ENCODE results near the gene SLC19A1.
A peak's percentile ranks its signal among the peaks of the same experiment; 100 is the strongest.

The SLC19A1 gene

GRCh38 chr21:45513741-45514310 lies 28.4 kb downstream of the SLC19A1 start:
- TF ChIP-seq, protein P1, sequence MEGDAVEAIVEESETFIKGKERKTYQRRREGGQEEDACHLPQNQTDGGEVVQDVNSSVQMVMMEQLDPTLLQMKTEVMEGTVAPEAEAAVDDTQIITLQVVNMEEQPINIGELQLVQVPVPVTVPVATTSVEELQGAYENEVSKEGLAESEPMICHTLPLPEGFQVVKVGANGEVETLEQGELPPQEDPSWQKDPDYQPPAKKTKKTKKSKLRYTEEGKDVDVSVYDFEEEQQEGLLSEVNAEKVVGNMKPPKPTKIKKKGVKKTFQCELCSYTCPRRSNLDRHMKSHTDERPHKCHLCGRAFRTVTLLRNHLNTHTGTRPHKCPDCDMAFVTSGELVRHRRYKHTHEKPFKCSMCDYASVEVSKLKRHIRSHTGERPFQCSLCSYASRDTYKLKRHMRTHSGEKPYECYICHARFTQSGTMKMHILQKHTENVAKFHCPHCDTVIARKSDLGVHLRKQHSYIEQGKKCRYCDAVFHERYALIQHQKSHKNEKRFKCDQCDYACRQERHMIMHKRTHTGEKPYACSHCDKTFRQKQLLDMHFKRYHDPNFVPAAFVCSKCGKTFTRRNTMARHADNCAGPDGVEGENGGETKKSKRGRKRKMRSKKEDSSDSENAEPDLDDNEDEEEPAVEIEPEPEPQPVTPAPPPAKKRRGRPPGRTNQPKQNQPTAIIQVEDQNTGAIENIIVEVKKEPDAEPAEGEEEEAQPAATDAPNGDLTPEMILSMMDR (IDR thresholded peaks at IDR 0.05; ENCODE audit: low read depth, low read length) = no peak
- Histone ChIP-seq H3K9me3 (no peaks in the 10 kb centered on the region), H3K36me3 (peaks cover 47% of the 10 kb centered on the region), H3K4me1 (no peaks in the 10 kb centered on the region), H3K27me3 (peaks cover 3% of the 10 kb centered on the region), H3K4me3 (ENCODE audit: low read depth, low read length) (no peak overlapping the region)
- DNase-seq = no peak

DNA sequence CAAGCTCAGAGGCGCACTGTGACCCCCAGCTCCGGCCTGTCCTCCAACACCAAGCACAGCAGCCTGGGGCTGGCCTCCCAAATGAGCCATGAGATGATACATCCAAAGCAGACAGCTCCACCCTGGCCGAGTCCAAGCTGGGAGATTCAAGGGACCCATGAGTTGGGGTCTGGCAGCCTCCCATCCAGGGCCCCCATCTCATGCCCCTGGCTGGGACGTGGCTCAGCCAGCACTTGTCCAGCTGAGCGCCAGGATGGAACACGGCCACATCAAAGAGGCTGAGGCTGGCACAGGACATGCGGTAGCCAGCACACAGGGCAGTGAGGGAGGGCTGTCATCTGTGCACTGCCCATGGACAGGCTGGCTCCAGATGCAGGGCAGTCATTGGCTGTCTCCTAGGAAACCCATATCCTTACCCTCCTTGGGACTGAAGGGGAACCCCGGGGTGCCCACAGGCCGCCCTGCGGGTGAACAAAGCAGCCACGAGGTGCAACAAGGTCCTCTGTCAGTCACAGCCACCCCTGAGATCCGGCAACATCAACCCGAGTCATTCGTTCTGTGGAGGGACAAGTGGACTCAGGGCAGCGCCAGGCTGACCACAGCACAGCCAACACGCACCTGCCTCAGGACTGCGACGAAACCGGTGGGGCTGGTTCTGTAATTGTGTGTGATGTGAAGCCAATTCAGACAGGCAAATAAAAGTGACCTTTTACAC lies 29.1 kb downstream of the SLC19A1 start:
- H3K4me3 ChIP-seq (ENCODE audit: low read depth, low read length) = no peak overlapping the region
- peak; percentile 4 for DNase-seq
- H3K9me3 ChIP-seq = no peaks in the 10 kb centered on the region
- TF ChIP-seq, protein P1 (IDR thresholded peaks at IDR 0.05; ENCODE audit: low read depth, low read length) = no peak
- H3K27me3 ChIP-seq = peaks cover 7% of the 10 kb centered on the region
- H3K4me1 ChIP-seq = no peaks in the 10 kb centered on the region
- peaks cover 41% of the 10 kb centered on the region for H3K36me3 ChIP-seq

DNA sequence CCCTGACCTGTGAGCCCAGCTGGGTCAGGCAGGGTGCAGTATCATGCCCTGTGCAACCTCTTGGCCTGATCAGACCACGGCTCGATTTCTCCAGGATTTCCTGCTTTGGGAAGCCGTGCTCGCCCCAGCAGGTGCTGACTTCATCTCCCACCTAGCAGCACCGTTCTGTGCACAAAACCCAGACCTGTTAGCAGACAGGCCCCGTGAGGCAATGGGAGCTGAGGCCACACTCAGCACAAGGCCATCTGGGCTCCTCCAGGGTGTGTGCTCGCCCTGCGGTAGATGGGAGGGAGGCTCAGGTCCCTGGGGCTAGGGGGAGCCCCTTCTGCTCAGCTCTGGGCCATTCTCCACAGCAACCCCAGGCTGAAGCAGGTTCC lies 29.6 kb downstream of the SLC19A1 start:
- DNase-seq = peak; percentile 4
- Histone ChIP-seq H3K9me3 (no peaks in the 10 kb centered on the region), H3K4me1 (no peaks in the 10 kb centered on the region), H3K27me3 (peaks cover 7% of the 10 kb centered on the region), H3K4me3 (ENCODE audit: low read depth, low read length) (no peak overlapping the region), H3K36me3 (peaks cover 37% of the 10 kb centered on the region)
- TF ChIP-seq, protein P1 (IDR thresholded peaks at IDR 0.05; ENCODE audit: low read depth, low read length) = no peak

DNA sequence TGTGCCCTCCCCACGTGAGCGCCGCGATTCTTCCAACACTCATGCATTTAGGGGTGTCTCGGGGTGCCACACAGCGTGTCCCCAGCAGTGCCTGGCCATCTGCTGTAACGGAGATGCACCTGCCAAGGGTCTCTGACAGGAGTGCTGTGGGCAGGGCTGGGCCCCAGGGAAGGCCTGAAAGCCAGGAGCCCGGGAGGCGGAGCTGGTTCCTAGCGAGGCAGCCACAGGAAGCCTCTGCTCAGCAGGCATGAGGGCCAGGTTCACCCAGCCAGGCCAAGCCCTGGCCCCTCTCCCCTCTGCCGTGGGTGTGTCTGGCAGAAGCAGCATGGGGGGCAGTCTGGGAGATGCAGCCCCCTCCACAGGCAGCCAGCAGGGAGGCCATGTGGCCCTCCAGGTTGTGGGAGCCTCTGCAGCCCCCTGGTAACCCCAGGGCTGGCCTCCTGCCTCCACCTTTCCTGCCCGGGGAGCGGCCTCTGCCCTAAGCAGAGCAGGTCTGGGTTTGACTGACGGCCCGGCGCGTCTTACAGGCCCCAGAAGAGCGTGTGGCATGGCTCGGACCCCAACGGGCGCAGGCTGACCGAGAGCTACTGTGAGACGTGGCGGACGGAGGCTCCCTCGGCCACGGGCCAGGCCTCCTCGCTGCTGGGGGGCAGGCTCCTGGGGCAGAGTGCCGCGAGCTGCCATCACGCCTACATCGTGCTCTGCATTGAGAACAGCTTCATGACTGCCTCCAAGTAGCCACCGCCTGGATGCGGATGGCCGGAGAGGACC lies 30.4 kb downstream of the SLC19A1 start:
- TF ChIP-seq, protein P1 (IDR thresholded peaks at IDR 0.05; ENCODE audit: low read depth, low read length) = no peak
- Histone ChIP-seq H3K4me3 (ENCODE audit: low read depth, low read length) (no peak overlapping the region), H3K27me3 (peaks cover 7% of the 10 kb centered on the region), H3K36me3 (peaks cover 30% of the 10 kb centered on the region), H3K4me1 (no peaks in the 10 kb centered on the region), H3K9me3 (no peaks in the 10 kb centered on the region)
- peak; percentile 42 for DNase-seq

DNA sequence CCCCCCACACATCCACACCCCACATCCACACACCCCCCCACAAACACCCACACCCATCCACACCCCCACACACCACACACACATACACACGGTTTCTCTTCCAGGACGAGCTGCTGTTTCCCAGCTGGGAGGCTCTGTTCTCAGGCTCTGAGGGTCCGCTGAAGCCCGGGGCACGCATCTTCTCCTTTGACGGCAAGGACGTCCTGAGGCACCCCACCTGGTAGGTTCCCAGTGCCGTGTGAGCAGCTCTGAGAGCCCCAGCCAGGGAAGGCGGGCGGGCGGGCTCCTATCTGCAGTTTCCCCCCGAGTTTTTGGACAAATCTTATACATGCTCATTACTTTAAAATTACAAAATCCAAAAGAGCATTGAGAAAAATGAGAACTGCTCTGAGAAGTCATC lies 31.2 kb downstream of the SLC19A1 start:
- no peaks in the 10 kb centered on the region for H3K9me3 ChIP-seq
- TF ChIP-seq, protein P1 (IDR thresholded peaks at IDR 0.05; ENCODE audit: low read depth, low read length) = no peak
- peaks cover 24% of the 10 kb centered on the region for H3K36me3 ChIP-seq
- DNase-seq = peak; percentile 9
- H3K4me1 ChIP-seq = no peaks in the 10 kb centered on the region
- peaks cover 15% of the 10 kb centered on the region for H3K27me3 ChIP-seq
- no peak overlapping the region for H3K4me3 ChIP-seq (ENCODE audit: low read depth, low read length)

Measured in BE2C (cell line).